Loucy (cell line): ENCODE results near the gene SEMA3F.

Experiments
- H2AFZ ChIP-seq: fragments of 200-600 bp; sonication (generic); 2 replicates; pipeline ENCODE4 v1.6.0; 2016; ENCODE audit warnings: antibody characterized with exemption, mild to moderate bottlenecking, low read length, moderate library complexity
- H3F3A ChIP-seq: fragments of 200-600 bp; 2 replicates; pipeline ENCODE4 v1.6.0; 2016; ENCODE audit warnings: antibody characterized with exemption, low read depth, mild to moderate bottlenecking
- H3K27me3 ChIP-seq: fragments of 200-600 bp; sonication (generic); 2 replicates; pipeline ENCODE4 v1.6.1; 2014; ENCODE audit warnings: low read length, mild to moderate bottlenecking; ENCODE audit not compliant: insufficient read depth, poor library complexity, severe bottlenecking
- H3K36me3 ChIP-seq: fragments of 200-600 bp; sonication (generic); 2 replicates; pipeline ENCODE4 v1.6.1; 2016; ENCODE audit warnings: low read length; ENCODE audit not compliant: insufficient read depth
- H3K4me1 ChIP-seq: fragments of 200-600 bp; sonication (generic); 2 replicates; pipeline ENCODE4 v1.5.1; 2014; ENCODE audit warnings: low read length, mild to moderate bottlenecking; ENCODE audit not compliant: insufficient read depth, poor library complexity, severe bottlenecking
- H3K4me2 ChIP-seq: fragments of 200-600 bp; sonication (generic); 2 replicates; pipeline ENCODE4 v1.6.0; 2014; ENCODE audit warnings: antibody characterized with exemption, low read length, low read depth, mild to moderate bottlenecking; ENCODE audit not compliant: poor library complexity, severe bottlenecking
- H3K4me3 ChIP-seq: fragments of 200-600 bp; sonication (generic); 2 replicates; pipeline ENCODE4 v1.5.1; 2014; ENCODE audit warnings: low read length, mild to moderate bottlenecking, mixed read lengths; ENCODE audit not compliant: poor library complexity, severe bottlenecking
- H3K79me2 ChIP-seq: fragments of 200-600 bp; sonication (generic); 2 replicates; pipeline ENCODE4 v1.6.1; 2014; ENCODE audit warnings: low read length; ENCODE audit not compliant: insufficient read depth
- H3K9ac ChIP-seq: fragments of 200-600 bp; sonication (generic); 2 replicates; pipeline ENCODE4 v1.6.0; 2014; ENCODE audit warnings: mild to moderate bottlenecking, low read depth, low read length, moderate library complexity; ENCODE audit not compliant: poor library complexity, severe bottlenecking
- H3K9me2 ChIP-seq: fragments of 200-600 bp; sonication (generic); replicated peaks from 2 replicates; pipeline ENCODE4 v1.6.1; 2016; ENCODE audit warnings: low read depth, low read length, mixed read lengths
- H3K9me3 ChIP-seq: fragments of 200-600 bp; sonication (generic); 2 replicates; pipeline ENCODE4 v1.6.1; 2014; ENCODE audit warnings: mild to moderate bottlenecking, antibody characterized with exemption, low read length, low read depth; ENCODE audit not compliant: insufficient read depth
- H4K20me1 ChIP-seq: fragments of 200-600 bp; sonication (generic); 2 replicates; pipeline ENCODE4 v1.6.0; 2014; ENCODE audit warnings: antibody characterized with exemption, low read length, mild to moderate bottlenecking; ENCODE audit not compliant: insufficient read depth, poor library complexity, severe bottlenecking
- CTCF ChIP-seq: fragments of 200-600 bp; sonication (generic); conservative IDR thresholded peaks from 2 replicates; pipeline ENCODE4 v1.5.1; 2014; ENCODE audit warnings: mild to moderate bottlenecking, antibody characterized with exemption, low read length
- EZH2phosphoT487 ChIP-seq: fragments of 200-600 bp; IDR thresholded peaks from 2 replicates; pipeline ENCODE4 v1.6.1; 2018; ENCODE audit warnings: antibody characterized with exemption, mild to moderate bottlenecking, moderate library complexity, borderline replicate concordance

SEMA3F gene

GRCh38 chr3:50147861-50148260 lies 7.3 kb upstream of the SEMA3F start:
- Histone ChIP-seq H3K36me3 (no peaks in the 10 kb centered on the region), H3K4me1 (no peaks in the 10 kb centered on the region), H3K9ac (no peak overlapping the region), H3K79me2 (no peaks in the 10 kb centered on the region), H3K9me2 (no peaks in the 10 kb centered on the region), H2AFZ (no peak overlapping the region), H3K27me3 (no peaks in the 10 kb centered on the region), H4K20me1 (no peaks in the 10 kb centered on the region), H3K4me3 (no peak overlapping the region), H3K4me2 (no peak overlapping the region), H3F3A (no peaks in the 10 kb centered on the region), H3K9me3 (no peaks in the 10 kb centered on the region)
- no peak for TF ChIP-seq CTCF
- TF ChIP-seq EZH2phosphoT487: no peak

GRCh38 chr3:50150404-50150750 lies 4.7 kb upstream of the SEMA3F start:
- Histone ChIP-seq H3K79me2 (no peaks in the 10 kb centered on the region), H3K9ac (no peak overlapping the region), H3K4me2 (no peak overlapping the region), H2AFZ (no peak overlapping the region), H3K4me1 (no peaks in the 10 kb centered on the region), H3K9me2 (no peaks in the 10 kb centered on the region), H3K27me3 (no peaks in the 10 kb centered on the region), H4K20me1 (no peaks in the 10 kb centered on the region), H3K4me3 (no peak overlapping the region), H3F3A (no peaks in the 10 kb centered on the region), H3K9me3 (no peaks in the 10 kb centered on the region), H3K36me3 (no peaks in the 10 kb centered on the region)
- TF ChIP-seq CTCF (no peak), EZH2phosphoT487 (no peak)

DNA sequence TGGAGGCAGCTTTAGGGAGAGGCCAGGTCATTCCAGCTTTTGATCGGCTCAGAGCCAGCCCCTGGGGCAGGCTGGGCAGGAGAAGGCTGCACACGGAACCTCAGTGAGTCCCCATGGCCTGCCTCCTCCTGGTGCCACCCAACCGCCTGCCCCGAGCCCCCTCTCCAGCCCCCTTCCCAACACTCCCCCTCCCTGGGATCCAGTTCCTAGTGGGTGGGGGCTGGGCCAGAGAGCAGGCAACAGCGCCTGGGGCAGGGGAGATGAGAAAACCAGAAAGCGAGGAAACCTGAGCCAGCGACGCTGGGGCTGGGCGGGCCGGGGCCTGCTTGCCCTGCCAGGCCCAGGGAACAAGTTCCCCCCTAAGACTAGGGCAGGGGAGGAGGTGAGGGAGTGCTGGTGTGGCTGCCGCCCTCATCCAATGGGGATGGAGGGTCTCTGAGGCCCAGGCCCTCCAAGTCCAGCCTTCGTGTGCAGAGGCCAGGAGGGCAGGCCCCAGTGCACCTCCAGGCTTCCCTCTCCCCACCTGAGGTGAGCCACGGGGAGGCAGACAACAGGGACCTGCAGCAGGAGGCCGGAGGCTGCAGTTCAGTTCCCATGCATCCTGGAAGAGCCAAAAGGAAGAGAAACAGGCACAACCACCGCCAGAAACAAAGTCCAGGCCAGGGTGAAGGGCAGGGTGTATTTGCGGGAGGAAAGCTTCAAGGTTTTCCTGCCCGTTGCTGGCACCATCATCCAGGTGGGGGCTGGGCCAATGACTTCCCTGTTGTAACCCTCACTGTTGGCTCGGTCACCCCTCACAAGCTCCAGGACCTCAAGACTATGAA lies 4.0 kb upstream of the SEMA3F start:
- H2AFZ ChIP-seq: no peak overlapping the region
- H3K9me3 ChIP-seq: no peaks in the 10 kb centered on the region
- no peak overlapping the region for H3K4me2 ChIP-seq
- H3K79me2 ChIP-seq: no peaks in the 10 kb centered on the region
- no peaks in the 10 kb centered on the region for H3K27me3 ChIP-seq
- H3K4me3 ChIP-seq: no peak overlapping the region
- TF ChIP-seq CTCF (no peak), EZH2phosphoT487 (no peak)
- H3K9me2 ChIP-seq: no peaks in the 10 kb centered on the region
- H3K4me1 ChIP-seq: no peaks in the 10 kb centered on the region
- no peaks in the 10 kb centered on the region for H3K36me3 ChIP-seq
- H3K9ac ChIP-seq: no peak overlapping the region
- H3F3A ChIP-seq: no peaks in the 10 kb centered on the region
- no peaks in the 10 kb centered on the region for H4K20me1 ChIP-seq
